ENCODE data around the gene C5orf63. TPM values are rescaled to one million over a fixed set of nuclear protein-coding genes. Genes with fewer than 3 reads are reported as not detected.
A peak's percentile ranks its signal among the peaks of the same experiment; 100 is the strongest.

Gene C5orf63
- total RNA-seq, 2 experiments from 2014 or later, result 9.5 TPM

DNA sequence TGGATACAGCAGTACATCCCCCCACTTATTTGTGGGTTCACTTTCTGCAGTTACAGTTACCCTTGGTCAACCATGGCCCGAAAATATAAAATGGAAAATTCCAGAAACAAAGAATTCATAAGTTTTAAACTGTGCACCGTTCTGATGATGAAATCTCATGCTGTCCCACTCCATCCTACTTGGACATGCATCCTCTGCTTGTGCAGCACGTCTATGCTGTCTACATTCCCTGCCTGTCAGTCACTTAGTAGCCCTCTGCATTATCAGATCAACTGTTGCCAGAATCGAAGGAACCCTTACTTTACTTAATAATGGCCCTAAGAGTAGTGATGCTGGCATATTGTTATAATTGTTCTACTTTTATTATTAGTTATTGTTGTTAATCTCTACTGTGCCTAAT is 57.6 kb downstream of the C5orf63 start:
- ATAC-seq (no peak), DNase-seq (no peak)
- H3K4me3 Mint-ChIP-seq, result no peak overlapping the region
- H3K27me3 Mint-ChIP-seq, result no peaks in the 10 kb centered on the region
- intact Hi-C loops (cut with micrococcal nuclease), result no loop called here
- ChIA-PET POLR2A (interaction anchor here (0.6 to 0.8 kb wide), 2 partner anchors 10 to 16 kb away, joined by 3 to 4 read pairs; no protein-coding TSS in a partner anchor), CTCF (interaction anchor here (1.7 kb wide), 1 partner anchor 12 kb away, joined by 5 read pairs; no protein-coding TSS in a partner anchor)
- TF ChIP-seq, protein P1, sequence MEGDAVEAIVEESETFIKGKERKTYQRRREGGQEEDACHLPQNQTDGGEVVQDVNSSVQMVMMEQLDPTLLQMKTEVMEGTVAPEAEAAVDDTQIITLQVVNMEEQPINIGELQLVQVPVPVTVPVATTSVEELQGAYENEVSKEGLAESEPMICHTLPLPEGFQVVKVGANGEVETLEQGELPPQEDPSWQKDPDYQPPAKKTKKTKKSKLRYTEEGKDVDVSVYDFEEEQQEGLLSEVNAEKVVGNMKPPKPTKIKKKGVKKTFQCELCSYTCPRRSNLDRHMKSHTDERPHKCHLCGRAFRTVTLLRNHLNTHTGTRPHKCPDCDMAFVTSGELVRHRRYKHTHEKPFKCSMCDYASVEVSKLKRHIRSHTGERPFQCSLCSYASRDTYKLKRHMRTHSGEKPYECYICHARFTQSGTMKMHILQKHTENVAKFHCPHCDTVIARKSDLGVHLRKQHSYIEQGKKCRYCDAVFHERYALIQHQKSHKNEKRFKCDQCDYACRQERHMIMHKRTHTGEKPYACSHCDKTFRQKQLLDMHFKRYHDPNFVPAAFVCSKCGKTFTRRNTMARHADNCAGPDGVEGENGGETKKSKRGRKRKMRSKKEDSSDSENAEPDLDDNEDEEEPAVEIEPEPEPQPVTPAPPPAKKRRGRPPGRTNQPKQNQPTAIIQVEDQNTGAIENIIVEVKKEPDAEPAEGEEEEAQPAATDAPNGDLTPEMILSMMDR (IDR thresholded peaks at IDR 0.05), result no peak
- H3K4me1 Mint-ChIP-seq (ENCODE audit: low read depth), result peaks cover 42% of the 10 kb centered on the region
- no peak overlapping the region for H3K27ac Mint-ChIP-seq
- H3K9me3 Mint-ChIP-seq, result no peaks in the 10 kb centered on the region
- H3K36me3 Mint-ChIP-seq (ENCODE audit: low read depth), result peaks cover 2% of the 10 kb centered on the region

DNA sequence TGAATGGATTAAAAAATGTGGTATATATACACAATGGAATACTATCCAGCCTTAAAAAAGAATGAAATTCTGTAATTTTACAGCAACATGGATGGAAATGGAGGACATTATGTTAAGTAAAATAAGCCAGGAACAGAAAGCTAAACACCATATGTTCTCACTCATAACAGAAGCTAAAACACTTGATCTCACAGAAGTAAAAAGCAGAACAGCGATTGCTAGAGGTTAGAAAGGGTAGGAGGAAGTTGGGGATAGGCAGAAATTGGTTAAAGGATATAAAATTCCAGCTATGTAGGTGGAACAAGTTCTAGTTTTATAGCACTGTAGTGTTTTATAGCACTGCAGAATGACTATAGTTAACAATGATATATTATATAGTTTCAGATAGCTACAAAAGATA is 58.7 kb downstream of the C5orf63 start:
- Mint-ChIP-seq H3K27me3 (no peaks in the 10 kb centered on the region), H3K27ac (no peak overlapping the region), H3K36me3 (ENCODE audit: low read depth) (peaks cover 6% of the 10 kb centered on the region), H3K9me3 (peaks cover 3% of the 10 kb centered on the region), H3K4me1 (ENCODE audit: low read depth) (peaks cover 46% of the 10 kb centered on the region), H3K4me3 (no peak overlapping the region)
- TF ChIP-seq, protein P1 (IDR thresholded peaks at IDR 0.05), result no peak
- ChIA-PET CTCF (interaction anchor here (1.1 to 1.7 kb wide), 2 partner anchors 13 to 19 kb away, joined by 3 to 5 read pairs; no protein-coding TSS in a partner anchor), POLR2A (no interaction called here)
- intact Hi-C loops (cut with micrococcal nuclease), result no loop called here
- no peak for ATAC-seq
- no peak for DNase-seq

DNA sequence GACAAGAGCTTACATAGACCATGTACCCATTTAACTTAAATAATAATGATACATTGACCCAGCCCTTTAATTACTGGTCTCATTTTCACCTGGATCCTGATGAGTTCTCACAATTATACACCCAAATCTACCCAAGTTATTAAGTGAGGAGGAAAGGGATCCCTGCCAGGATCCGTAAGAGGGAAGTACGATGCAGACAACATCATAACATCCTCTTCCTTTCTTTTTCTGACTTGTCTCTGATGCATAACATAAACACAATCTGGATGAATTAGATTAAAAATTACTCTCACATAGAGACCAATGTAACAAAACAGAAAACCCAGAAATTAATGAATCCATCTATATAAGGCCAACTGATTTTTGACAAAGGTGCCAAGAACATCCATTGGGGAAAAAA is 59.9 kb downstream of the C5orf63 start:
- Mint-ChIP-seq H3K9me3 (peaks cover 3% of the 10 kb centered on the region), H3K36me3 (ENCODE audit: low read depth) (peaks cover 6% of the 10 kb centered on the region)
- TF ChIP-seq, protein P1 (IDR thresholded peaks at IDR 0.05), result no peak

DNA sequence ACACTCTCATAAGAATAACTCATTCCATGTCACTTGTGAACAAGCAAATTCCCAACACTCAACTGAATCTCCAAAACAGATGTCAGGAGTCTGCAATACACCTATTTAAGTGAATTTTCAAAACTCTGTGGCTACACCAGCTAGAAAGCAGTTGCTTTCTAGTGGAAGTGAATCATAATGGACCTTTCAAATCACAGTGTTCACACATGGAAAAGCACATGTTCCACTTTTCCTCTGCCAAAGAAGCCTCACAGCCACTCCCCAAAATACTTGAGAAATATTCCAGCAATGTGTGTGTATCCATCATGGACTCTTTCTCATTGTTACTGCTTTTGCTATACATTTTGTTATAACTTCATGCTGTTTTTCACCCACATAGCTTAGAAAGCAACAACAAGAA is 60.4 kb downstream of the C5orf63 start:
- no peak for DNase-seq
- Mint-ChIP-seq H3K4me3 (no peak overlapping the region), H3K4me1 (ENCODE audit: low read depth) (peaks cover 48% of the 10 kb centered on the region), H3K36me3 (ENCODE audit: low read depth) (peaks cover 6% of the 10 kb centered on the region), H3K9me3 (peaks cover 3% of the 10 kb centered on the region), H3K27me3 (no peaks in the 10 kb centered on the region), H3K27ac (no peak overlapping the region)
- ChIA-PET POLR2A (interaction anchor here (2.0 kb wide), 1 partner anchor 16 kb away, joined by 5 read pairs; no protein-coding TSS in a partner anchor), CTCF (interaction anchor here (1.4 kb wide), 1 partner anchor 11 kb away, joined by 4 read pairs; no protein-coding TSS in a partner anchor)
- intact Hi-C loops (cut with micrococcal nuclease), result no loop called here
- ATAC-seq, result no peak
- TF ChIP-seq, protein P1 (IDR thresholded peaks at IDR 0.05), result no peak

More for the DNA sequence above, 59.9 kb downstream of the C5orf63 start:
- ChIA-PET CTCF (interaction anchor here (1.4 kb wide), 1 partner anchor 11 kb away, joined by 4 read pairs; no protein-coding TSS in a partner anchor), POLR2A (no interaction called here)
- no peak for DNase-seq
- Mint-ChIP-seq H3K4me3 (no peak overlapping the region), H3K4me1 (ENCODE audit: low read depth) (peaks cover 48% of the 10 kb centered on the region), H3K27me3 (no peaks in the 10 kb centered on the region), H3K27ac (no peak overlapping the region)
- intact Hi-C loops (cut with micrococcal nuclease), result no loop called here
- ATAC-seq, result no peak

DNA sequence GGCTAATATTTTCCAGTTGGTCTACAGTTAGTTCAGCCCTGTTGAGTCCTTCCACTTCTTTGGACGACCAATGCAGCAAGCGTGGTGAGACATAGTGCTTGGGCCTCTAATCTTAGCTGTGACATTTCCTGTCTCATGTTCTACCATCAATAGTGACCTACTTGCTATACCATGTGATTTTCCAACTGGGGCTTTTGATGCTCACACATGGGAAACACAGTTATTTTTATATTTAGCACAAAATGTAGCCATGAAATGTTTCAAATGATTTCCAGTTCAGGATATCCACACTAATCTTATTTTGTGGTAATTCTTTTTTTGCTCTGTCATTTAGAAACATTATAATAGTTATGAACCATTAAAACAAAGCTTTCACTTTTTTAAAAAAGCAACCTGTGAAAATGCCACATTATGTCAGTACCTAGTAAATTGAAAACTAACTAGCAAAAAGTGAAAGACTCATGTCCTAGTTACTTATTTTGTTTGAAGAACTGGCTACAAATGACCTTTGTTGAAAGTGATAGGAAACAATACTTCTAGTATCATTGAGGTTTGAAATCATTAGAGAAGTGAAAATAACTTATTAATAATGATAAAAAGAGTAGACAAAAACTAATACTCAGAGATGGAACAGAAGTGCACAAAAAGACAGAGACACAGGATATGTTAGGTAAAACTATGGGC is 61.2 kb downstream of the C5orf63 start:
- DNase-seq, result peak; percentile 27
- POLR2A ChIA-PET, result interaction anchor here (0.7 to 2.0 kb wide), 3 partner anchors 17 to 49 kb away, joined by 3 to 5 read pairs (median 3); no protein-coding TSS in a partner anchor

More for the DNA sequence above, 61.2 kb downstream of the C5orf63 start:
- peak; percentile 80 for ATAC-seq
- Mint-ChIP-seq H3K36me3 (ENCODE audit: low read depth) (peaks cover 6% of the 10 kb centered on the region), H3K27me3 (no peaks in the 10 kb centered on the region), H3K9me3 (peaks cover 3% of the 10 kb centered on the region), H3K27ac (peak overlapping the region; percentile 67), H3K4me3 (no peak overlapping the region), H3K4me1 (ENCODE audit: low read depth) (peaks cover 48% of the 10 kb centered on the region)
- CTCF ChIA-PET, result interaction anchor here (1.3 to 1.4 kb wide), 2 partner anchors 12 to 17 kb away, joined by 4 read pairs; no protein-coding TSS in a partner anchor
- TF ChIP-seq, protein P1 (IDR thresholded peaks at IDR 0.05), result no peak
- intact Hi-C loops (cut with micrococcal nuclease), result no loop called here

Measured in activated CD8-positive, alpha-beta T cell treated with anti-CD3 and anti-CD28 coated beads for 36 hours (primary cell).